Fibroblast of lung (primary cell): ENCODE data around the gene RASSF1. TPM values are rescaled to one million over a fixed set of nuclear protein-coding genes. Genes with fewer than 3 reads are reported as not detected.

Source experiments
- DNase-seq, 2 donors: peaks; one replicate each; pipeline versions ENCODE4 v3.0.0 to v3.0.0-alpha.2; 2010; ENCODE audit warnings: low read depth in 2 of 2
- H2AFZ ChIP-seq: 2 replicates; pipeline ENCODE4 v1.5.1; 2012; ENCODE audit warnings: low read length, control low read depth, inconsistent platforms
- H3K27ac ChIP-seq: 2 replicates; pipeline ENCODE4 v1.5.1; 2011; ENCODE audit warnings: low read length, control low read depth; ENCODE audit not compliant: insufficient read depth
- H3K27me3 ChIP-seq: 2 replicates; pipeline ENCODE4 v1.5.1; 2011; ENCODE audit warnings: mild to moderate bottlenecking, low read length; ENCODE audit not compliant: control insufficient read depth, insufficient read depth
- H3K36me3 ChIP-seq: 2 replicates; pipeline ENCODE4 v1.5.1; 2011; ENCODE audit warnings: low read length; ENCODE audit not compliant: control insufficient read depth, insufficient read depth
- H3K4me1 ChIP-seq: 2 replicates; pipeline ENCODE4 v1.5.1; 2011; ENCODE audit warnings: low read length; ENCODE audit not compliant: control insufficient read depth, insufficient read depth; ENCODE audit errors: extremely low read depth
- H3K4me2 ChIP-seq: 2 replicates; pipeline ENCODE4 v1.5.1; 2011; ENCODE audit warnings: low read length, control low read depth; ENCODE audit not compliant: insufficient read depth; ENCODE audit errors: extremely low read depth
- H3K4me3 ChIP-seq, 4 experiments: fragments of 200-600 bp in 1 of 4; sonication (generic) in 1 of 4; replicated peaks in 1 of 4; 2 replicates each; pipeline ENCODE4 v1.5.1; 2011 to 2016; ENCODE audit warnings: low read length in 4 of 4, low read depth in 3 of 4, mild to moderate bottlenecking in 3 of 4, control low read depth in 2 of 4, inconsistent platforms in 1 of 4, mixed read lengths in 1 of 4; ENCODE audit not compliant: insufficient read depth in 1 of 4; ENCODE audit errors: control extremely low read depth in 1 of 4
- H3K79me2 ChIP-seq: 2 replicates; pipeline ENCODE4 v1.5.1; 2012; ENCODE audit warnings: mild to moderate bottlenecking, low read length, inconsistent platforms; ENCODE audit not compliant: control insufficient read depth, insufficient read depth
- H3K9ac ChIP-seq: 2 replicates; pipeline ENCODE4 v1.5.1; 2011; ENCODE audit warnings: mild to moderate bottlenecking, low read length, control low read depth; ENCODE audit not compliant: insufficient read depth
- H3K9me3 ChIP-seq: 2 replicates; pipeline ENCODE4 v1.5.1; 2012; ENCODE audit warnings: low read depth, low read length; ENCODE audit not compliant: control insufficient read depth, insufficient read depth
- H4K20me1 ChIP-seq: 2 replicates; pipeline ENCODE4 v1.5.1; 2011; ENCODE audit warnings: low read length; ENCODE audit not compliant: control insufficient read depth, insufficient read depth; ENCODE audit errors: extremely low read depth
- CTCF ChIP-seq, 2 donors: IDR thresholded peaks in 1 of 2; conservative IDR thresholded peaks in 1 of 2; 1 replicate in 1 of 2; 2 replicates in 1 of 2; pipeline ENCODE4 v1.5.1; 2011 to 2012; ENCODE audit warnings: low read length in 2 of 2, control low read depth in 1 of 2, inconsistent platforms in 1 of 2, low read depth in 1 of 2, mild to moderate bottlenecking in 1 of 2
- EZH2 ChIP-seq: IDR thresholded peaks from 2 replicates; pipeline ENCODE4 v1.5.1; 2012; ENCODE audit warnings: low read length, control low read depth, mild to moderate bottlenecking; ENCODE audit errors: missing control alignments
- polyA plus RNA-seq, 2 donors: library from polyadenylated mRNA; depleted of rRNA in 1 of 2; stranded (reverse) in 1 of 2; unstranded in 1 of 2; fragments of >200 nt; gene quantifications; 2 replicates each; pipeline ENCODE4 v1.2.1, GENCODE V29; 2011 to 2012; ENCODE audit warnings: missing spikeins in 1 of 2
- total RNA-seq: library from RNA; depleted of rRNA; stranded (reverse); fragments of >200 nt; gene quantifications from 2 replicates; pipeline ENCODE4 v1.2.1, GENCODE V29; 2014

The RASSF1 gene
- total and polyA plus RNA-seq, 2 donors (not counting 1 experiment from before 2014, with no cell fraction given) = 32.4 to 41.7 TPM

DNA sequence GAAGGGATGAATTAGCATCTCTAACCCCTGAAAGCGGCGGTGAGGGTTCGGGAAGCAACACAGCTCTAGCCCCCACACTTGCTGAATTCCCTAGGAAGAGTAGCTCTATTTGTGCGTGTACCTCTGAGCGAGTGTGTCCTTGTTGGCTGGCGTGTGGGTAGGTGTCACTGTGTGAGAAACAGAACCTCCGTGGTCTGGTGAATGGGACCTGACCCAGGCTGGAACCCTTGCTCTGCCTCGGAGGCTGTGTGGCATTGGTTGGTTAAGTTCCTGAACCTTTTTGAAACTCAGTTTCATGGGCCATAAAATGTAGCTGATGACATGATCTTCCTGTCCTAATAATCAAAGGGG, 19.1 kb upstream of the RASSF1 start:
- Histone ChIP-seq H3K4me1 (peaks cover 12% of the 10 kb centered on the region), H3K27me3 (no peaks in the 10 kb centered on the region), H3K9ac (no peak overlapping the region), H3K27ac (no peak overlapping the region), H3K9me3 (no peaks in the 10 kb centered on the region), H2AFZ (peak overlapping the region; percentile 82), H3K4me3 (peak overlapping the region in 3 of 4 experiments; percentile 72 to 84 (median 73)), H3K4me2 (peak overlapping the region; percentile 46), H3K79me2 (peaks cover 44% of the 10 kb centered on the region), H4K20me1 (no peaks in the 10 kb centered on the region), H3K36me3 (peaks cover 12% of the 10 kb centered on the region)
- TF ChIP-seq CTCF (conservative IDR thresholded peaks at IDR 0.05 in 1 of 2, IDR thresholded peaks at IDR 0.05 in 1 of 2; ENCODE audit: low read depth in 1 of 2, low read length in 2 of 2) = no peak
- TF ChIP-seq EZH2 = no peak
- no peak for DNase-seq

GRCh38 chr3:50358911-50359759, 18.5 kb upstream of the RASSF1 start, which contains the start of gene TMEM115:
Gene TMEM115, minus strand, starts transcription at chr3:50359521. Its CDS starts 458 bp downstream, at chr3:50359063.
- Histone ChIP-seq H3K9ac (peak within 1 kb of the TSS; percentile 91), H3K9me3 (no peaks in the 10 kb centered on the region), H3K4me3 (peak within 1 kb of the TSS; percentile 72 to 84 (median 73)), H3K4me2 (peak within 1 kb of the TSS; percentile 99), H3K27ac (peak within 1 kb of the TSS; percentile 76), H3K4me1 (peaks cover 8% of the 10 kb centered on the region), H3K27me3 (no peaks in the 10 kb centered on the region), H3K79me2 (peaks cover 44% of the 10 kb centered on the region), H3K36me3 (peaks cover 17% of the 10 kb centered on the region), H4K20me1 (no peaks in the 10 kb centered on the region), H2AFZ (peak within 1 kb of the TSS; percentile 92)
- TF ChIP-seq EZH2 (no peak), CTCF (conservative IDR thresholded peaks at IDR 0.05 in 1 of 2, IDR thresholded peaks at IDR 0.05 in 1 of 2; ENCODE audit: low read depth in 1 of 2, low read length in 2 of 2) (no peak)
- peak; percentile 99 for DNase-seq

DNA sequence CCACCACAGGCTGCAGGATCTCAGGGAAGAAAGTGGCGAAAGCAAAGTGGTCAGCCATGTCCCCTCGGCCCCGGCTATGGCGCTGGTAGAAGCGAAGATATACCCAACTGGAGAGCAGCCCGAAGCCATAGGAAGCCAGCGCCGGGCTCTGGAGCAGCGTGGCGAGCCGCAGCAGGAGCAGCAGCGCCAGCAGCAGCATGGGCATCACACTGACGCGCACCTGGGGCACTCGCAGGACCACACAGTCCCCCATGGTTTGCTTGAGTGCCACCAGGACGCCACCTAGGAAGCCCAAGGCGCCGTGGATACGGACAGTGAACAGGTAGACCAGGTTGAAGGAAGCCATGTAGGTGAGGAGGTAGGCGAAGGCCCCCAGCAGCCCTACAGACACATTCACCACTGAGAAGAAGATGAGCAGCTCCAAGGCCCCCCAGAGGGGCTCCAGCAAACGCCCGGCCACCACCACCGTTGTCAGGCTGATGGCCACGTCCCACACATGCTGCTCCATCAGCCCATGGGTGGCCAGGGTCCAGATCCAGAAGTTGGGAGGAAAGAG, 17.8 kb upstream of the RASSF1 start:
- Histone ChIP-seq H2AFZ (no peak overlapping the region), H3K27me3 (no peaks in the 10 kb centered on the region), H3K4me1 (peaks cover 8% of the 10 kb centered on the region), H3K79me2 (peaks cover 46% of the 10 kb centered on the region), H3K9ac (peak overlapping the region; percentile 91), H3K4me3 (peak overlapping the region; percentile 72 to 84 (median 73)), H3K9me3 (no peaks in the 10 kb centered on the region), H3K36me3 (peaks cover 20% of the 10 kb centered on the region), H4K20me1 (no peaks in the 10 kb centered on the region), H3K4me2 (peak overlapping the region; percentile 99), H3K27ac (peak overlapping the region; percentile 76)
- DNase-seq = no peak
- no peak for TF ChIP-seq CTCF (conservative IDR thresholded peaks at IDR 0.05 in 1 of 2, IDR thresholded peaks at IDR 0.05 in 1 of 2; ENCODE audit: low read depth in 1 of 2, low read length in 2 of 2)
- no peak for TF ChIP-seq EZH2
